Tongue (tissue), 2 donors: ENCODE measurements around the gene IRF3. TPM values are rescaled to one million over a fixed set of nuclear protein-coding genes. Genes with fewer than 3 reads are reported as not detected.

Experiments
- DNase-seq: peaks from one replicate; pipeline ENCODE4 v3.0.0-alpha.2; 2015
- total RNA-seq: library from RNA; depleted of rRNA; stranded (reverse); fragments of >200 nt; gene quantifications from one replicate; pipeline ENCODE4 v1.2.3, GENCODE V29; 2014

Gene IRF3
- total RNA-seq, 1 donor from 2014 or later, result 44.0 TPM

- no peak for DNase-seq
These were observed 21.5 kb upstream of the IRF3 start for GRCh38 chr19:49687150-49687549.

GRCh38 chr19:49686503-49687088 is 20.9 kb upstream of the IRF3 start:
- no peak for DNase-seq

GRCh38 chr19:49685845-49686332 is 20.2 kb upstream of the IRF3 start:
- DNase-seq, result no peak

GRCh38 chr19:49684983-49685553 is 19.4 kb upstream of the IRF3 start:
- DNase-seq, result no peak

DNA sequence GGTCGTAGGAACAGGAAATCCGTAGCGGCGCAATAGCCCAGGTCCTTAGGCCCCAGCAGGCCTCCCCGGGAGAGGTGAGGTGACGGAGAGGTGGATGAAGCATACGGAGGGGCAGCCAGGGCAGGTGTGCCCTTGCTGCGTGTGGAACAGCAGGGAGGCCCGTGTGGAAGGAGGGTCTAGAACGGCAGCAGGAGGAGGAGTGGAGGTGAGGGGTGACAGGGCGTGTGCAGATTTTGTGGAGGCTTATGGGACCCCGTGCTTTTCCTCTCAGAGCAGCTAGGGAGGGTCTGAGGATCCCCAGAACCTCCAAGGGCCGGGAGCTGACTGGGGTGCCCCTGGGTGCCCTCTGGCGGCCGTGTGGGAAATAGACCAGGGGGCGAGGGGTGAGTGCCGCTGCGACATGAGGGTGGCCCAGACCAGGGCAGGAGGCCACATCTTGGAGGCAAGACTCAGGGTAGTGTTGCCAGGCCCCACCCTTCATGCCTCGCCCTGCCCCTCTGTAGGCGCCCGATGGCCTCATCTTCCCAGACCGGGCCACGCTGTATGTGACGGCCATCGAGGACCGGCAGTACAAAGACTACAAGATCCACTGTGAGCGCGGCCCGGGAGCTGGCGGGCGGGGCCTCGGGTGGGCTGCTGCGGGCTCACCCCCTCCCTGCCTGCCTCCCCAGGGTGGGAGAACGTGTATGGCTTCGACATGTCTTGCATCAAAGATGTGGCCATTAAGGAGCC is 18.8 kb upstream of the IRF3 start:
- DNase-seq, result no peak

GRCh38 chr19:49683814-49684250 is 18.2 kb upstream of the IRF3 start:
- DNase-seq, result no peak

GRCh38 chr19:49682274-49682673 is 16.6 kb upstream of the IRF3 start:
- no peak for DNase-seq

DNA sequence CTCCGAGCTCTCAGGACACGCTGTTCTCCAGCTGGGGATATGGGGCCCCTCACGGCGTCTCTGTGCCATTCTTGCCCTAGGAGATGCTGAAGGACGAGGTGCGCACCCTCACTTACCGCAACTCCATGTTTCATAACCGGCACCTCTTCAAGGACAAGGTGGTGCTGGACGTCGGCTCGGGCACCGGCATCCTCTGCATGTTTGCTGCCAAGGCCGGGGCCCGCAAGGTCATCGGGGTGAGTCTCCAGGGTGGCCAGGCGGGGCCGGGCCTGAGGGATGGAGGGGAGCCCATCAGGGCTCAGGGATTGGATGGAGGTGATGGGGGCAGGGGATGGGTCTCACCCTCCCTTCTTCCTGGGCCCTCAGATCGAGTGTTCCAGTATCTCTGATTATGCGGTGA is 16.2 kb upstream of the IRF3 start:
- DNase-seq, result no peak

GRCh38 chr19:49680421-49681351 is 15.0 kb upstream of the IRF3 start:
- DNase-seq, result peak; percentile 97

DNA sequence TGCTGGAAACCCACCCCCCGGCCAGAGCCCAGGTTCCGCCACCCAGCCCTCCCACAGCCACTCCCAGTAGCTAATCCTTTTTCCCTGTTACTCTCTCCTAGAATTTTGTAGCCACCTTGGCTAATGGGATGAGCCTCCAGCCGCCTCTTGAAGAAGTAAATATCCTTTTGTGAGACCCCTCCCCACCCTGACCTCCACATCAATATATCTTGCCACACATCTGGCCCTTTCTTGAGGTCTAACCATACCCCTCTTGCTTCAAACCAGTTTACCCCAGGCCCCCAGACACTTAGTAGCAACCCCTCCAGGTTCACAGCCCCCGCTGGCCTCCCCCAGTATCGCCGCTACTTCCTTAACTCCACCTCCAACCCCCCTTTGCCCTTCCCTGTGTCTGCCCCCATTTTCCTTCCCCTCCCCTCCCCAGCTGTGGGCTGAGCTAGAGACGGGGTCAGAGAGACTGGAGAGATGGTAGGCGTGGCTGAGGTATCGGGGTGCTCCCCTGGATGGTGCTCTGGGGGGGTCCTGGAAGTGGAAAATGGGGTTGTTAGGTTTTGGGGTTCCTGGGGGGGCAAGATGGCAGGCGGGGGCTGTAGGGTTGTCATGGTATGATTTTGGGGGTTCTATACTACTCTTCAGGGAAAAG is 14.2 kb upstream of the IRF3 start:
- DNase-seq, result no peak

- peak; percentile 71 for DNase-seq
These were observed 13.5 kb upstream of the IRF3 start for GRCh38 chr19:49678985-49679770.

DNA sequence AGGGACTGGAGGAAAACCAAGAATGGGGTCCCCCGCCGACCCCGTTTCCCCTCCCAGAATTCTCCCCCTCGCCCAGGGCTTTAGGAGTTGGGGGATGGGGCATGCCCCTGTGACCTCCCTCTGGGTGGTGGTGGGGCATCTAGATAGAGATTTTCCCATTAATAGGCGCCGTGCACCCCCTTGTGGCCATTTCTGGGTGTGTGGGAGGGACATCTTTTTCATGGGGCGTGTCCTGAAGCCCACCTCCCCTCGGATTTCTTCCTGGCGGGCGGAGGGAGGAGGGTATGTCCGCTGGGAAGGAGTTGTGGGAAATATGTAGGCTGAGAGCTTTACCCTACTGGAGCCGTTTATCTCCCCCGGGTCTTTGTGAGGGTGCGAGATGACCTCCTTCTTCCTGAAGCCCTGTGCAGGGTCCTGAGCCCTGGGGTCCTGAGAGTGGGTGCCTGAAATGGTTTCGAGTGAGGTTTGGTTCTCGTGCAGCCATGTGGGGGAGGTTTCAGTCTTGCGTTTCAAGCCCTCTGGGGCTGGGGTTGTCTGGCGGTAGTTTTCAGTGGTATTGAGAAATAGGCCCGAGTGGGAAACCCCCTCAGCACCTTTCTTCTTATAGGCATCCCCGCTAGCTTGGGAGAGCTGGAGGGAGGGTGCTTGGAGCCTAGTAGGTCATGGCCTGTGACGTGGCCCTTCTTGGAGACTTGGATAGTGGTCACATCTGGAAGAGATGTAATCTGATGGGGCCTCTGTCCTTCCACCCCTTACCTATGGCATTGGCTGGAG is 12.4 kb upstream of the IRF3 start:
- DNase-seq, result peak; percentile 93

DNA sequence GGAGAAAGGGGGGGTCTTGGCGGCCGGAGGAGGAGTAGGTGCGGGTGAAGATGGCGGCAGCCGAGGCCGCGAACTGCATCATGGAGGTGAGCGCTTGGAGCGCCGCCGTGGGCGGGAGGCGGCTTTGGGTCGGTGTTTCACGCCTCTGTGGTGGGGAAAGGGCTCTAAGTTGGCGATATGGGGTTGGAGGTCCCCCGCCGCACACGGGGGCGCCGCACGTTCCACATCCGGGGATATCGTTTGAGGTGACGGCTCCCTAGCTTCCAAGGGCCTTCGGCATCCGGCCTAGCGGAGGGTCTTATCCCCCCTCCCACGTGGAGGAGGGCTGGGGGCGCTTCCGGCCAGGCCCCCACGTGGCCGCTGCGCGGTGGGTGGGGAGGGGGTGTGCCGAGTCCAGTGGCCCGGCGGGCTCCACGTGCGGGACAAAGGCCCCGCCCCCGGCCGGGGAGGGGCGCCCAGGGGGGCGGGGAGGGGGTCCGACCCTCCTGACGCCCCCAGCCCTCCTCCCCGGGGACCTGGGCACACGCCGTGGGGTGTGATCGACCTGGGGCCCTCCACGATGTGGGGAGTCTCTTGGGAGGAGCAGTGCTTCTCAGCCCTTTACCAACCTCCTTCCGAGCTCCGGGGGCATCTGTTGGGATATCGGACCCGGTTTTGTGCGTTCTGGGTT is 11.7 kb upstream of the IRF3 start, which contains the start of gene PRMT1:
TSS of gene PRMT1 (plus strand) at position 41 of the 670 bp plus-strand sequence. CDS start at position 51, 10 bp downstream.
- peak; percentile 78 for DNase-seq

DNA sequence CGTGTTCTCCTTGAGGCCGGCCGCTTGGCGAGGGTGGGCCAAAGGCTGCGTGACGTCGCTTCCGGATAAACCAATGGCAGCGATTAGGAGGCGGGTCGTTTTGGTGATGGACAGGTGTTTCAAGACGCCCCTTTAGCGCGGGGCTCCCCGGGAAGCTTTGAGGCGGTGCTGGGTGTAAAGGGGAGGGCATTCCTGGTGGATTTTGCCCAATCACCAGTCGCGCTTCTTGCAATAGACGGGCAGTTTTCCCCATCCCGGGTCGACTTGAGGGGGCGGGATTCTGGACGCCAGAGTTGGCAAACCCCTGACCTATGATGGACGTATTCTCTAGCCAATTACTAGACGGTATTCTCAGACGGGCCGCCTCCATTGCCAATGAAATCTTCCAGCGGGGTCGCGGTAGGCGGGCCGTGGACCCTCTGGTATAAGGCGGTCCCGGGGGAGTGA is 11.2 kb upstream of the IRF3 start:
- DNase-seq, result peak; percentile 100

DNA sequence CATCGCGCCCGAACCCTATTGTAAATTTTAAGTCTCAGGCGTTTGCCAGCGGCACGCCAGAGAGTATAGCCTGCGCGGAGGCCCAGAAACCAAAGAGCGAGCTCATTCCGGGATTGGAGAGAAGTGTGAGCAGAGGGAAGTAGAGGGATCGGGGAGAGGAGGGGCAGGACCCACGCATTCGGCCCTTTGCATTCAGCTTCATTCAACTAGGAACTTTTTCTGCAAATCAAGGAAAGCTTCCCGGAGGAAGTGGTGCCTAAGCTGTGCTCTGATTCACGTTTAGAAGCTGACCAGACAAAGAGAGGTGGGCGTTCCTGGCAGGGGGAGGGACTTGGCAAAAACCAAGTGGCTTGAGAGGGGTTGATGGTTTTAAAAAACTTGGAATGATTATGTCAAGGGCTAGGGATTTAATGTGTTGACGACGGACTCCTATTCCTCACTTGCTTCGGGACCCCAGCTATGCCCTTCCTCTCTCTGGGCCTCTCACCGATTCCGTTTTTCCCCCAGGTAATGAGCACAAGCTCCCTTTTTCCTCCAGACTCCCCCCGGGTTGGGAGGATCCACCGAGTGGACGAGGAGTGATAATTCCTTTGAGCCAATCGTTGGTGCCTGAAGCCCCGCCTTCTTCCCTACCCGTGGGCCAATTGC is 10.6 kb upstream of the IRF3 start:
- DNase-seq, result peak; percentile 96

GRCh38 chr19:49672131-49672919 is 6.7 kb upstream of the IRF3 start:
- peak; percentile 75 for DNase-seq

DNA sequence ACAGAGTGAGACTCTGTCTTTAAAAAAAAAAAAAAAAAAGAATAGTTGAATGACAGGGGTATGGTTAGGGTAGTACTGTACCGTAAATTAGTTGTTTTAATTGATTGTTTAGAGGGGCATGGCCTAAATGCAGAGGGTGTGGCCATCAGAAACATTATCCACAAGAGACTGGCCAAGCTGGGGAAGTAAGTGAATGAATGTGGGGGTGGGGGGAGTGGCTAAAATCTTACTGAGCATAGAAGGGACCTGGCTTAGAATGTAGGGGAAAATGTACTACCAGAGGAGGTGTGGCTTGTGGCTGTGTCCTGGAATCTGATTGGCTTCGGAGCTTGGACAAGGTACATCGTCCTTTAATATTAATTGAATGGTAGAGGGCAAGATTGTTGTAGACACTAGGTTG is 3.9 kb upstream of the IRF3 start:
- no peak for DNase-seq

GRCh38 chr19:49667473-49667872 is 1.8 kb upstream of the IRF3 start:
- no peak for DNase-seq
